ENCODE measurements around the gene PTPRN2.

The PTPRN2 gene

GRCh38 chr7:158362912-158363905 lies 224.4 kb downstream of the PTPRN2 start:
- in situ Hi-C loops (cut with HindIII; ENCODE audit: low sequenced_read_pairs): loop anchor here (5.0 kb wide), 1 partner anchor 49 kb away; no protein-coding TSS in a partner anchor
- TF ChIP-seq CTCF (IDR thresholded peaks at IDR 0.05; ENCODE audit: low read depth, low read length, missing control alignments): no peak
- H3K4me3 ChIP-seq (ENCODE audit: low read depth, low read length): no peak overlapping the region
- no peak for DNase-seq (ENCODE audit: low read depth)

DNA sequence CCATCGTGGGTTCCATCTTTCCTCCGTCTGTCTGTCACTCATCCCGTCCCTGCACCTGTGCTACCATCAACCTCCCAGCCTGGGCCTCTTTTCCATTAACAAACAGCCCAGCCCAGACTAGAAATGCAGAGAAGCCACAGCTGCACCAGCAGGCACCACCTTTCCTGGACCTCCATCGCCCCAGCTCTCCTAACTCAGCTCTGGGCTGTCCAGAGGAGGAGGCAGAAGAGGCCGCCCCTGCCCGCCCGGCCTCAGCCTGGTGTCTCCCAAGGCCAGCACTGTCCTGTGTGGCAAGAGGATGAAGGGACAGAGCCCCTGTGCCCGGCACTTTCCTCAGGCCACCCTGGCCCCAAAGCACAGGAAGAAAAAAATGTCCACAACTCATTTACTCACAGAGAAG lies 225.6 kb downstream of the PTPRN2 start:
- TF ChIP-seq CTCF (IDR thresholded peaks at IDR 0.05; ENCODE audit: low read depth, low read length, missing control alignments): no peak
- in situ Hi-C loops (cut with HindIII; ENCODE audit: low sequenced_read_pairs): loop anchor here (5.0 kb wide), 1 partner anchor 50 kb away; no protein-coding TSS in a partner anchor

GRCh38 chr7:158361326-158361946 lies 226.2 kb downstream of the PTPRN2 start:
- TF ChIP-seq CTCF (IDR thresholded peaks at IDR 0.05; ENCODE audit: low read depth, low read length, missing control alignments): no peak
- in situ Hi-C loops (cut with HindIII; ENCODE audit: low sequenced_read_pairs): loop anchor here (5.0 kb wide), 1 partner anchor 51 kb away; no protein-coding TSS in a partner anchor
- DNase-seq (ENCODE audit: low read depth): no peak
- no peak overlapping the region for H3K4me3 ChIP-seq (ENCODE audit: low read depth, low read length)

More for the DNA sequence above, 225.6 kb downstream of the PTPRN2 start:
- H3K4me3 ChIP-seq (ENCODE audit: low read depth, low read length): no peak overlapping the region
- no peak for DNase-seq (ENCODE audit: low read depth)

DNA sequence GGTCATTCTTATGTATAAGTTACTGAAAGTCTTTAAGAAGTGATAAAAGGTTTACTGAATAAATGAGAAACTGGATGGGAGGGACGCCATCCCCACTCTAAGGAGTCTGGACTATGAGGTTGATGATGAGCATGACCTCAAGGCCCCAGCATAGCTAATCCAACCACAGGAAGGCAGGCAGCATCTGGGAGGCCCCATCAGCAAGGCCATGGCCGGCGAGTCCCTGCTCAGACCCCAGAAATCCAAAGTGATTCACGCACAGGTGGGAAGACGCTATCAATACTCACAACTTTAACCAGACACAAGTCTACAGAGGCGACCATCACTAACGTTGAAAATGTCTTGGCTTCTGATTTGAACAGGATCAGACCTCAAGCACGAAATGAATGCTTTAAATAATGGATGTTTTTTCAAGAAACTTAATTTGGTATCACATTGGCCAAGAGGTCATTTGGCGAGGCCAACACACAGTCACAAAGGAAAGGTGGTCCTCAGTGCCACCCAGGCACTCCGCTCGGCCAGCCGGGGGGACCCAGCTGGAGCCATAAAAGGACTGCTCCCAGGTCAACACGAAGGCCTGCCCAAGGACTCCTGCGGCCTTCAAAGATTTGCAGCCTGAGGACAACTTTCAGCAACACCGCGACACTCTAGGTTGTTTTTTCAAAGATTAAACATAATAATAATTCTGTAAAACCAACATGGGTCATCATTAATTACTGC lies 228.5 kb downstream of the PTPRN2 start:
- TF ChIP-seq CTCF (IDR thresholded peaks at IDR 0.05; ENCODE audit: low read depth, low read length, missing control alignments): no peak
- no peak for DNase-seq (ENCODE audit: low read depth)
- no peak overlapping the region for H3K4me3 ChIP-seq (ENCODE audit: low read depth, low read length)
- in situ Hi-C loops (cut with HindIII; ENCODE audit: low sequenced_read_pairs): no loop called here

DNA sequence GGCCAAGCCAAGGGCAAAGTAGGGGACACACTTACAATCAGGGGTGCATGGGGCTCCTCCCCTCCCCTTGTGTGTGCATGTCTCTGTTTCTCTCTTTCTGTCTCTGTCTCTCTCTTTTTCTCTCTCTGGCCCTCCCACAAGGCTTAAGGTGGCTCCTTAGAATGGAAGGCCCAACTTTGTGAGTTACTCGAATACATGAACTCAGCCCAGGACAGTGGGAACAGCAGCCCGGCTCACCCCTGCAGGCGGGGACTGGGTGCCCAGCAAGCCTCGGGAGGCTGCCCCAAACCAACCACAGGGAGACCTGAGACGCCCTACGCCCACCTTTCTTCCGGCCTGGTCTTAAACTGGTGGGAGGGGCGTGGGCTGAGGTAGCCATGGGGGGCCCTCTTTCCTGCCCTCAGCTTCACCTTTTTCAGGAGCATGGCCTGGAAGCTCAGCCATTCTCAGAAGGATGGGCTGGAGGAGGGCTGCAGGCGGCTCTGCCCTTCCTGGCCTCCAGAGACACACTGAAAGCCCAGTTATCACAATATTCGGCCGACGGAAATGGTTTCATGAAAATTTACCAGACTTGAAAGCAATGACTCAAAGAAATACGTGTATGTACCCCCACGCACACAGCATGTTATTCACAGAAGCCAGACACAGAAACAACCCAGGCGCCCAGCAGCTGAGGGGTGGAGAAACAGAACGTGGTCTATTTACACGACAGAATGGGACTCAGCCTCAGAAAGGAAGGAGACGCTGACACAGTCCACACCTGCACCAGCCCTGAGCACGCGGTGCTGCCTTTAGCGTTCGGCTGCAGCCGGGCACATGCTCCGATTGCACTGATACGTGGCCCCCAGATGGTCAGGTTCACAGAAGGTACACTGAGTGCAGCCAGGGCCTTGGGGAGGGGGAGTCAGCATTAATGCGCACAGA lies 229.5 kb downstream of the PTPRN2 start:
- no peak for DNase-seq (ENCODE audit: low read depth)
- no peak overlapping the region for H3K4me3 ChIP-seq (ENCODE audit: low read depth, low read length)
- in situ Hi-C loops (cut with HindIII; ENCODE audit: low sequenced_read_pairs): no loop called here
- TF ChIP-seq CTCF (IDR thresholded peaks at IDR 0.05; ENCODE audit: low read depth, low read length, missing control alignments): no peak

Measured in astrocyte of the cerebellum (primary cell).